Transverse colon (tissue), 4 donors: ENCODE measurements around the gene LRRC61.

Experiments
- EP300 ChIP-seq: sonication (generic); formaldehyde crosslinking; IDR thresholded peaks from one replicate; pipeline ENCODE4 v1.6.1; 2017; ENCODE audit warnings: antibody characterized with exemption, low read depth
- POLR2AphosphoS5 ChIP-seq, 3 donors: sonication (generic); formaldehyde crosslinking; IDR thresholded peaks; one replicate each; pipeline ENCODE4 v1.6.1; 2016; ENCODE audit warnings: antibody characterized with exemption in 3 of 3
- TF ChIP-seq, protein P1 (sequence below), 5 experiments: fragments of 200-600 bp in 3 of 5; fragments of 450-650 bp in 2 of 5; sonication (generic) in 3 of 5; IDR thresholded peaks; 1 replicate in 2 of 5; 2 replicates in 3 of 5; pipeline ENCODE4 v1.5.1; 2016 to 2017; ENCODE audit warnings: antibody characterized with exemption in 5 of 5, inconsistent platforms in 3 of 5, mild to moderate bottlenecking in 2 of 5, moderate library complexity in 1 of 5

DNA sequence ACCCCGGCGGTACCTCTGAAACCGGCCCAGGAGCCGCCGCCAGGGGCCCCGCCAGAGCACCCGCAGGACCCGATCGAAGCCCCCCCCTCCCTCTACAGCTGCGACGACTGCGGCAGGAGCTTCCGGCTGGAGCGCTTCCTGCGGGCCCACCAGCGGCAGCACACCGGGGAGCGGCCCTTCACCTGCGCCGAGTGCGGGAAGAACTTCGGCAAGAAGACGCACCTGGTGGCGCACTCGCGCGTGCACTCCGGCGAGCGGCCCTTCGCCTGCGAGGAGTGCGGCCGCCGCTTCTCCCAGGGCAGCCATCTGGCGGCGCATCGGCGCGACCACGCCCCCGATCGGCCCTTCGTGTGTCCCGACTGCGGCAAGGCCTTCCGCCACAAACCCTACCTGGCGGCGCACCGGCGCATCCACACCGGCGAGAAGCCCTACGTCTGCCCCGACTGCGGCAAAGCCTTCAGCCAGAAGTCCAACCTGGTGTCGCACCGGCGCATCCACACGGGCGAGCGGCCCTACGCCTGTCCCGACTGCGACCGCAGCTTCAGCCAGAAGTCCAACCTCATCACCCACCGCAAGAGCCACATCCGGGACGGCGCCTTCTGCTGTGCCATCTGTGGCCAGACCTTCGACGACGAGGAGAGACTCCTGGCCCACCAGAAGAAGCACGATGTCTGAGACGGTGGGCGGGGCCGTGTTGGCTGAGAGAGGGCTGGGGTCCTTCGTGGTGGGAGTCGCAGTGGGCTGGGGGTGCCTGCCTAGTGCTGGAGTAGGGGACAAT, 49.3 kb downstream of the LRRC61 start:
- no peak for TF ChIP-seq EP300
- TF ChIP-seq, protein P1, sequence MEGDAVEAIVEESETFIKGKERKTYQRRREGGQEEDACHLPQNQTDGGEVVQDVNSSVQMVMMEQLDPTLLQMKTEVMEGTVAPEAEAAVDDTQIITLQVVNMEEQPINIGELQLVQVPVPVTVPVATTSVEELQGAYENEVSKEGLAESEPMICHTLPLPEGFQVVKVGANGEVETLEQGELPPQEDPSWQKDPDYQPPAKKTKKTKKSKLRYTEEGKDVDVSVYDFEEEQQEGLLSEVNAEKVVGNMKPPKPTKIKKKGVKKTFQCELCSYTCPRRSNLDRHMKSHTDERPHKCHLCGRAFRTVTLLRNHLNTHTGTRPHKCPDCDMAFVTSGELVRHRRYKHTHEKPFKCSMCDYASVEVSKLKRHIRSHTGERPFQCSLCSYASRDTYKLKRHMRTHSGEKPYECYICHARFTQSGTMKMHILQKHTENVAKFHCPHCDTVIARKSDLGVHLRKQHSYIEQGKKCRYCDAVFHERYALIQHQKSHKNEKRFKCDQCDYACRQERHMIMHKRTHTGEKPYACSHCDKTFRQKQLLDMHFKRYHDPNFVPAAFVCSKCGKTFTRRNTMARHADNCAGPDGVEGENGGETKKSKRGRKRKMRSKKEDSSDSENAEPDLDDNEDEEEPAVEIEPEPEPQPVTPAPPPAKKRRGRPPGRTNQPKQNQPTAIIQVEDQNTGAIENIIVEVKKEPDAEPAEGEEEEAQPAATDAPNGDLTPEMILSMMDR (IDR thresholded peaks at IDR 0.05), result peak in 3 of 5 experiments; percentile 10 to 32 (median 13)
- TF ChIP-seq POLR2AphosphoS5 (IDR thresholded peaks at IDR 0.05), result peak in 2 of 3 donors; percentile 41 to 53
